ENCODE measurements around the gene TJP1.
A peak's percentile ranks its signal among the peaks of the same experiment; 100 is the strongest.

TJP1 gene

GRCh38 chr15:29815000-29815710 is 7.1 kb downstream of the TJP1 start:
- no peak overlapping the region for H3K4me3 ChIP-seq (replicated peaks; ENCODE audit: low read depth, low read length)
- peak; percentile 40 for DNase-seq (ENCODE audit: low read depth)
- TF ChIP-seq CTCF (IDR thresholded peaks at IDR 0.05; ENCODE audit: low read length, missing control alignments): no peak

GRCh38 chr15:29813009-29813408 is 9.3 kb downstream of the TJP1 start:
- no peak for TF ChIP-seq CTCF (IDR thresholded peaks at IDR 0.05; ENCODE audit: low read length, missing control alignments)
- no peak overlapping the region for H3K4me3 ChIP-seq (replicated peaks; ENCODE audit: low read depth, low read length)
- DNase-seq (ENCODE audit: low read depth): no peak

GRCh38 chr15:29812384-29812694 is 9.9 kb downstream of the TJP1 start:
- TF ChIP-seq CTCF (IDR thresholded peaks at IDR 0.05; ENCODE audit: low read length, missing control alignments): no peak
- no peak overlapping the region for H3K4me3 ChIP-seq (replicated peaks; ENCODE audit: low read depth, low read length)
- peak; percentile 69 for DNase-seq (ENCODE audit: low read depth)

- no peak overlapping the region for H3K4me3 ChIP-seq (replicated peaks; ENCODE audit: low read depth, low read length)
- TF ChIP-seq CTCF (IDR thresholded peaks at IDR 0.05; ENCODE audit: low read length, missing control alignments): no peak
Measured at GRCh38 chr15:29811691-29812383, 10.4 kb downstream of the TJP1 start.

GRCh38 chr15:29805708-29806104 is 16.6 kb downstream of the TJP1 start:
- no peak for TF ChIP-seq CTCF (IDR thresholded peaks at IDR 0.05; ENCODE audit: low read length, missing control alignments)
- no peak overlapping the region for H3K4me3 ChIP-seq (replicated peaks; ENCODE audit: low read depth, low read length)
- DNase-seq (ENCODE audit: low read depth): no peak

More at GRCh38 chr15:29811691-29812383, 10.4 kb downstream of the TJP1 start:
- no peak for DNase-seq (ENCODE audit: low read depth)

GRCh38 chr15:29805043-29805707 is 17.1 kb downstream of the TJP1 start:
- DNase-seq (ENCODE audit: low read depth): peak; percentile 91
- no peak for TF ChIP-seq CTCF (IDR thresholded peaks at IDR 0.05; ENCODE audit: low read length, missing control alignments)
- peak overlapping the region; percentile 19 for H3K4me3 ChIP-seq (replicated peaks; ENCODE audit: low read depth, low read length)

Measured in fibroblast of pulmonary artery (primary cell).